HG02571 (cell line): ENCODE measurements around the gene LRRC4C.
"Not testable (repeated sequence)": the region's sequence is repeated elsewhere in the genome, so short reads cannot be mapped to it uniquely, and the experiment has no call there.

Source experiments
- ATAC-seq: cut with Tn5 transposase; IDR thresholded peaks from one replicate; pipeline ENCODE4 v1.9.1; 2021; ENCODE audit warnings: mild to moderate bottlenecking, moderate library complexity; ENCODE audit not compliant: unreplicated experiment

The LRRC4C gene

GRCh38 chr11:40924915-40925314, 534.5 kb downstream of the LRRC4C start:
- no peak for ATAC-seq

- no peak for ATAC-seq
Measured at GRCh38 chr11:40921246-40921645, 538.2 kb downstream of the LRRC4C start.

- ATAC-seq, result not testable (repeated sequence)
Measured at GRCh38 chr11:40910774-40911173, 548.7 kb downstream of the LRRC4C start.

- ATAC-seq, result no peak
Measured at GRCh38 chr11:40894501-40894900, 565.0 kb downstream of the LRRC4C start.

GRCh38 chr11:40885250-40885954, 574.0 kb downstream of the LRRC4C start:
- no peak for ATAC-seq

GRCh38 chr11:40882301-40882700, 577.2 kb downstream of the LRRC4C start:
- no peak for ATAC-seq

GRCh38 chr11:40879911-40880310, 579.5 kb downstream of the LRRC4C start:
- no peak for ATAC-seq

GRCh38 chr11:40877981-40878380, 581.5 kb downstream of the LRRC4C start:
- no peak for ATAC-seq

GRCh38 chr11:40877256-40877655, 582.2 kb downstream of the LRRC4C start:
- no peak for ATAC-seq

GRCh38 chr11:40867991-40868632, 591.3 kb downstream of the LRRC4C start:
- no peak for ATAC-seq

GRCh38 chr11:40857754-40858153, 601.7 kb downstream of the LRRC4C start:
- not testable (repeated sequence) for ATAC-seq

GRCh38 chr11:40842750-40843339, 616.6 kb downstream of the LRRC4C start:
- no peak for ATAC-seq

- no peak for ATAC-seq
Measured at GRCh38 chr11:40841231-40841630, 618.2 kb downstream of the LRRC4C start.

- no peak for ATAC-seq
Measured at GRCh38 chr11:40838181-40838683, 621.2 kb downstream of the LRRC4C start.

GRCh38 chr11:40827116-40827515, 632.3 kb downstream of the LRRC4C start:
- ATAC-seq, result no peak

- ATAC-seq, result no peak
Measured at GRCh38 chr11:40826601-40827000, 632.9 kb downstream of the LRRC4C start.

- no peak for ATAC-seq
Measured at GRCh38 chr11:40825201-40825834, 634.1 kb downstream of the LRRC4C start.

- no peak for ATAC-seq
Measured at GRCh38 chr11:40819230-40819629, 640.2 kb downstream of the LRRC4C start.

GRCh38 chr11:40816976-40817375, 642.5 kb downstream of the LRRC4C start:
- ATAC-seq, result no peak

GRCh38 chr11:40797981-40798380, 661.5 kb downstream of the LRRC4C start:
- no peak for ATAC-seq

- ATAC-seq, result no peak
Measured at GRCh38 chr11:40787224-40787623, 672.2 kb downstream of the LRRC4C start.

GRCh38 chr11:40763046-40763445, 696.4 kb downstream of the LRRC4C start:
- ATAC-seq, result no peak
